GM13976 (cell line): Measurements from ENCODE around the gene GUSB.
"Not testable (repeated sequence)": the region's sequence is repeated elsewhere in the genome, so short reads cannot be mapped to it uniquely, and the experiment has no call there.

Experiments used
- DNase-seq: peaks from one replicate; pipeline ENCODE4 v3.0.0; 2012; ENCODE audit warnings: low spot score
- in situ Hi-C: fragments of 300-500 bp; cut with MboI; formaldehyde crosslinking; loops from one replicate; pipeline ENCODE4 v1.12.0; 2022; ENCODE audit warnings: low sequenced_read_pairs, mixed read lengths, inconsistent platforms; ENCODE audit not compliant: unreplicated experiment
- TF ChIP-seq, protein P1 (sequence below): IDR thresholded peaks from 2 replicates; pipeline ENCODE4 v1.5.1; 2012; ENCODE audit warnings: borderline replicate concordance, mild to moderate bottlenecking; ENCODE audit not compliant: insufficient read depth; ENCODE audit errors: extremely low read depth, missing control alignments, control extremely low read depth

The GUSB gene

DNA sequence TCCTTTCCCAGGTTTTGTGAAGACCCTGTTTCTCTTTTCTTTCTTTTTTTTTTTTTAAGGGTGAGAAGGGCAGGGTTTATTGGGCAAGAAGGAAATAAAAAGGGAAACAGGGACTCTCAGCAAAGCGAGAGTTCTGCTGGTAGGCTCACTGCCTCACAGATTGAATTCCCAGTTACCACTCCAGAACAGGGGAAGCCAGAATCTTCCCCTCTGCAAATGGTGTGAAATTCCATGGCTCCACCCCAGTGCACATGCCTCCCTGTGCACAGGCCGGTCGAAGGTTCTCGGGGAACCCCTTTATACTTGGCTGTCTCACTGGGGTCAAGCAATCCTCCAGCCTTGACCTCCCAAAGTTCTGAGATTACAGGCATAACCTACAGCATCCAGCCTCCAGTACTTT is 10.5 kb upstream of the GUSB start:
- DNase-seq: no peak
- TF ChIP-seq, protein P1, sequence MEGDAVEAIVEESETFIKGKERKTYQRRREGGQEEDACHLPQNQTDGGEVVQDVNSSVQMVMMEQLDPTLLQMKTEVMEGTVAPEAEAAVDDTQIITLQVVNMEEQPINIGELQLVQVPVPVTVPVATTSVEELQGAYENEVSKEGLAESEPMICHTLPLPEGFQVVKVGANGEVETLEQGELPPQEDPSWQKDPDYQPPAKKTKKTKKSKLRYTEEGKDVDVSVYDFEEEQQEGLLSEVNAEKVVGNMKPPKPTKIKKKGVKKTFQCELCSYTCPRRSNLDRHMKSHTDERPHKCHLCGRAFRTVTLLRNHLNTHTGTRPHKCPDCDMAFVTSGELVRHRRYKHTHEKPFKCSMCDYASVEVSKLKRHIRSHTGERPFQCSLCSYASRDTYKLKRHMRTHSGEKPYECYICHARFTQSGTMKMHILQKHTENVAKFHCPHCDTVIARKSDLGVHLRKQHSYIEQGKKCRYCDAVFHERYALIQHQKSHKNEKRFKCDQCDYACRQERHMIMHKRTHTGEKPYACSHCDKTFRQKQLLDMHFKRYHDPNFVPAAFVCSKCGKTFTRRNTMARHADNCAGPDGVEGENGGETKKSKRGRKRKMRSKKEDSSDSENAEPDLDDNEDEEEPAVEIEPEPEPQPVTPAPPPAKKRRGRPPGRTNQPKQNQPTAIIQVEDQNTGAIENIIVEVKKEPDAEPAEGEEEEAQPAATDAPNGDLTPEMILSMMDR: no peak
- in situ Hi-C loops: no loop called here

DNA sequence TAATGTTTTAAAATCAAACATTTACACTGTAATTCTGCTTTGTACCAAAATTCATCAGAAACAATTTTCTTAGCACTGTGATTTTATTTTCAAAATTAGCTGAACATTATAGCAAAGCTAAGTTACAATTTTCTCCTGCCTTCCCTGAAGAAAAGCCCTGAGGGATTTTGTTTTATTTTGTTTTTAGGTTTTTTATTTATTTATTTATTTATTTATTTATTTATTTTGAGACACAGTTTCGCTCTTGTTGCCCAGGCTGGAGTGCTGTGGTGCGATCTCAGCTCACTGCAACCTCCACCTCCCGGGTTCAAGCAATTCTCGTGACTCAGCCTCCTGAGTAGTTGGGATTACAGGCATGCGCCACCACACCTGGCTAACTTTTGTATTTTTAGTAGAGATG is 9.8 kb upstream of the GUSB start:
- in situ Hi-C loops, DNase-seq: not testable (repeated sequence)

DNA sequence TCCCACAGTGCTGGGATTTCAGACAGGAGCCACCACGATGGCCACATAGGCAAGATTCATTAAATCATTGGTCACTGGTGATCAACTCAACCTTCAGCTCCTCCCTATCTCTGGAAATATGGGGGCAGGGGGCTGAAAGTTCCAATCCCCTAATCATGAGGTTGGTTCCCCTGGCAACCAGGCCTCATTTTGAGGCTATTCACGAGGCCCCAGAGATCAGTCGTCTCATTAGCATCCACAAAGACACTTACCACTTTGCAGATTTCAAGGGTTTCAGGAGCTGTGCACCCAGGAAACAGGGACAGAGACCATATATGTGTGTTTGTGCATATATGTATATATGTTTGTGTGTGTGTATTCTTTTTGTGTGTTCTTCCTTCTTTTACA is 7.7 kb upstream of the GUSB start:
- in situ Hi-C loops: no loop called here

DNA sequence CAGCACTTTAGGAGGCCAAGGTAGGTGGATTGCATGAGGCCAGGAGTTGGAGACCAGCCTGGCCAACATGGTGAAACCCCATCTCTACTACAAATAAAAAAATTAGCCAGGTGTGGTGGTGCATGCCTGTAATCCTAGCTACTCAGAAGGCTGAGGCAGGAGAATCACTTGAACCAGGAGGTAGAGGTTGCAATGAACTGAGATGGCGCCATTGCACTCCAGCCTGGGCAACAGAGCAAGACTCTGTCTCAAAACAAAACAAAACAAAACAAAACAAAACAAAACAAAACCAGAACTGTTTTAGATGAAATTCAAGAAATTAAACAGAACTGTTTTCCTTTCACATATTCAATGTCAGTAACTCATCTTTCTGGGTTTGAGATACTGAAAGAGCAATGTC is 6.5 kb upstream of the GUSB start:
- in situ Hi-C loops, DNase-seq: not testable (repeated sequence)

More for the DNA sequence above, 7.7 kb upstream of the GUSB start:
- no peak for DNase-seq
- TF ChIP-seq, protein P1: no peak

DNA sequence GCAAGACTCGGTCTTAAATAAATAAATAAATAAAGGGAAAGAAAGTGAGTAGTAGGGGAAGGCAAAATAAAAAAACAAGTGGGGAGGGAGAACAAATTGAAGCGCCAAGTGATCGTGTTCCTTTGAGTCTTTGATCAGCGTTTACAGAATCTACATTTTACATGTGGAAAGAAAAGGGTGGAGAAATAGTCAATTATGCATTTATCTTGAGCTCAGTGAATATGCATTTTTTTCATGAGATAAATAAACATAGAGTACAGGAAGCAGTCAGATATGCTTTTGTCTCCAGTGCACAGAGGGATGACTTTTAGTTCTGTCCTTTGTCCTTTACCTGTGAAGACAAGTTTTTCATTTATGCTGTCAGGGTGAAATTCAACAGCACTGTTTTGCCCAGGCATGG is 6.1 kb upstream of the GUSB start:
- in situ Hi-C loops: no loop called here
- DNase-seq: no peak
- TF ChIP-seq, protein P1: no peak

DNA sequence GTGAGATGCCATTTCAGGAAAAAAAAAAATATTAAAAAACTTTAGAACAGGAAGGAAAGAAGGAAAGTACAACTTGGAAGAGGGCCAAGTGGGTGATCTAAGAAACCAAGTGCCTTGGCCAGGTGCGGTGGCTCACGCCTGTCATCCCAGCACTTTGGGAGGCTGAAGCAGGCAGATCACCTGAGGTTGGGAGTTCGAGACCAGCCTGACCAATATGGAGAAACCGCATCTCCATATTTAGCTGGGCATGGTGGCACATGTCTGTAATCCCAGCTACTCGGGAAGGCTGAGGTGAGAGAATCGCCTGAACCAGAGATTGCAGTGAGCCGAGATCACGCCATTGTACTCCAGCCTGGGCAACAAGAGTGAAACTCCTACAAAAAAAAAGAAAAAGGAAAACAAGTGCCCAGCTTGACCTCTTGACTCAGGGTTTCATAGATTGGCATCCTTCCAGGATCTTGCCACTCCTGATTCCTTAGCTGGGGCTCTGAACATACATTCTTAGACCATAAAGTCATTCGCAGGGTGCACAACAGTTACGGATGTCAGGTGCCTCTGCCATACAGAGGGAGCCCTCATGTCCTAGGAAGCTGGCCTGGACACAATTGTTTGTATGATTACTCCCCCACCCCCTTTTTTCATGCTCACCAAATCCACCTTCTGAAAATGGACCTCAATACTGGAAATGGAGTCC is 2.1 kb upstream of the GUSB start:
- TF ChIP-seq, protein P1: no peak
- in situ Hi-C loops: no loop called here

DNA sequence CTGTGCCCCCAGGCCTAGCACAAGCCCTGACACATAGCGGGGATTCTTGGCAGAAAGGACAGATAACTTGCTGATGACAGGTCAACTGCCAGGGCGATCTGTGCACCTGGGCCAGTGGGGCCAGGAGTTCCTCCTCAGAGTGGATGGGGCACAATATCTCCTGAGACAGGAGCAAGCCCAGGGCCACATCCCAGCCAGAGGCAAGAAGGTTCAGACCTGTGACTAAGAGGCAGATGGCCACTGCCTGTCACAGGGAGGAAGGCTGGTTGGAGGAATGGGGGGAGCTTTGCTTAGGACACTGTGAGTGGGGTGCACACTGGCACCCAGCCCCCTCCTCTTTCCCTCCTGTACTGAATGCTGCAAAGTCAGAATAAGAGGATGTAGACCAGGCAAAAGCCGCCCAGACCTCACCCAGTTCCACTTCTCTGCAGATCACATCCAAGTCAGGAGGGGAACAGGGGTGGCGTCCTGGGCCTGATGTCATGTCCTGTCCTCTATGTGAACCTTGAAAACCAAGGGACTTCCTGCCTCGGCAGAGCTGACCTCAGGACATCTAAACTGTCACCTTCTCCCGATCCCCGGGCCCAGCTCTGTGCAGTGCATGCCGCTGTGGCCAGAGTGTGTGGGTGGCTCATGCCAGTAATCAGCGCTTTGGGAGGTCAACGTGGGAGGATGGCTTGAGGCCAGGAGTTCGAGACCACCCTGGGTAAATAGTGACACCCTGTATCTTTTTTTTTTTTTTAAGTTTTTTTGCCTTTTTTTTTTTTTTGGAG is 1.3 kb downstream of the GUSB start:
- peak; percentile 90 for DNase-seq
- TF ChIP-seq, protein P1: no peak
- in situ Hi-C loops: no loop called here

More for the DNA sequence above, 2.1 kb upstream of the GUSB start:
- DNase-seq: no peak
